Measurements from ENCODE around the gene EFCAB8.
"Not testable (repeated sequence)": the region's sequence is repeated elsewhere in the genome, so short reads cannot be mapped to it uniquely, and the experiment has no call there.

Gene EFCAB8

GRCh38 chr20:32848846-32849245 is 9.9 kb upstream of the EFCAB8 start:
- no peak for DNase-seq (ENCODE audit: extremely low read depth, low read depth)
- no peak overlapping the region for H3K4me3 ChIP-seq (replicated peaks; ENCODE audit: low read depth, low read length)
- no peak for TF ChIP-seq CTCF (IDR thresholded peaks at IDR 0.05; ENCODE audit: low read depth, low read length, missing control alignments)

GRCh38 chr20:32849577-32849976 is 9.1 kb upstream of the EFCAB8 start:
- H3K4me3 ChIP-seq (replicated peaks; ENCODE audit: low read depth, low read length), result no peak overlapping the region
- no peak for DNase-seq (ENCODE audit: extremely low read depth, low read depth)
- no peak for TF ChIP-seq CTCF (IDR thresholded peaks at IDR 0.05; ENCODE audit: low read depth, low read length, missing control alignments)

- no peak for DNase-seq (ENCODE audit: extremely low read depth, low read depth)
- no peak overlapping the region for H3K4me3 ChIP-seq (replicated peaks; ENCODE audit: low read depth, low read length)
- TF ChIP-seq CTCF (IDR thresholded peaks at IDR 0.05; ENCODE audit: low read depth, low read length, missing control alignments), result no peak
Observed at GRCh38 chr20:32855387-32855786, 3.3 kb upstream of the EFCAB8 start.

GRCh38 chr20:32858189-32858588 is 534 bp upstream of the EFCAB8 start:
- DNase-seq (ENCODE audit: extremely low read depth, low read depth), result no peak
- no peak overlapping the region for H3K4me3 ChIP-seq (replicated peaks; ENCODE audit: low read depth, low read length)

GRCh38 chr20:32861446-32861845 is 2.7 kb downstream of the EFCAB8 start:
- DNase-seq (ENCODE audit: extremely low read depth, low read depth), result no peak
- no peak for TF ChIP-seq CTCF (IDR thresholded peaks at IDR 0.05; ENCODE audit: low read depth, low read length, missing control alignments)
- H3K4me3 ChIP-seq (replicated peaks; ENCODE audit: low read depth, low read length), result no peak overlapping the region

More at GRCh38 chr20:32858189-32858588, 534 bp upstream of the EFCAB8 start:
- no peak for TF ChIP-seq CTCF (IDR thresholded peaks at IDR 0.05; ENCODE audit: low read depth, low read length, missing control alignments)

GRCh38 chr20:32869562-32869961 is 10.8 kb downstream of the EFCAB8 start:
- no peak for TF ChIP-seq CTCF (IDR thresholded peaks at IDR 0.05; ENCODE audit: low read depth, low read length, missing control alignments)
- H3K4me3 ChIP-seq (replicated peaks; ENCODE audit: low read depth, low read length), result no peak overlapping the region
- DNase-seq (ENCODE audit: extremely low read depth, low read depth), result no peak

GRCh38 chr20:32870526-32870925 is 11.8 kb downstream of the EFCAB8 start:
- not testable (repeated sequence) for DNase-seq (ENCODE audit: extremely low read depth, low read depth); H3K4me3 ChIP-seq (replicated peaks; ENCODE audit: low read depth, low read length)

All from HFF-Myc (cell line).